Measurements from ENCODE around the gene IGSF1. TPM values are rescaled to one million over a fixed set of nuclear protein-coding genes. Genes with fewer than 3 reads are reported as not detected.

Gene IGSF1
- total RNA-seq, 1 experiment from 2014 or later = 0.79 TPM

GRCh38 chrX:131308980-131309379 is 19.9 kb upstream of the IGSF1 start:
- H2AFZ ChIP-seq (ENCODE audit: low read depth, low read length, poor library complexity, severe bottlenecking) = no peak overlapping the region
- RAD21 ChIA-PET (ENCODE audit: low non-redundant PET in 1 of 2, low total read pairs in 2 of 2, uncharacterized antibody in 2 of 2, unreplicated experiment in 2 of 2) = no interaction called here
- no TSS peak for BruUV-seq (replicated peaks)

More at GRCh38 chrX:131308980-131309379, 19.9 kb upstream of the IGSF1 start:
- H3K4me2 ChIP-seq (ENCODE audit: low read length) = no peak overlapping the region
- DNase-seq (ENCODE audit: low read depth, low spot score) = no peak
- H3K27me3 ChIP-seq (ENCODE audit: insufficient read depth, low read length) = no peaks in the 10 kb centered on the region
- no peaks in the 10 kb centered on the region for H3K9me2 ChIP-seq (ENCODE audit: insufficient read depth)
- intact Hi-C loops (cut with micrococcal nuclease) = no loop called here
- ChIA-PET POLR2A (no interaction called here), CTCF (no interaction called here)
- H3K79me2 ChIP-seq (ENCODE audit: insufficient read depth, low read length) = no peaks in the 10 kb centered on the region
- no peaks in the 10 kb centered on the region for H3K9me3 ChIP-seq (ENCODE audit: control insufficient read depth in 1 of 2, insufficient read depth in 1 of 2, low read depth in 1 of 2, low read length in 2 of 2)
- H4K20me1 ChIP-seq (ENCODE audit: insufficient read depth) = no peaks in the 10 kb centered on the region
- no peak overlapping the region for H3K27ac ChIP-seq (ENCODE audit: low read depth, low read length)
- H3K4me3 ChIP-seq (replicated peaks in 1 of 2; ENCODE audit: low read depth in 1 of 2, low read length in 2 of 2) = no peak overlapping the region
- no peak overlapping the region for H3K9ac ChIP-seq (ENCODE audit: low read length)
- no peaks in the 10 kb centered on the region for H3K4me1 ChIP-seq (ENCODE audit: control insufficient read depth in 1 of 2, insufficient read depth in 2 of 2, low read length in 2 of 2)
- no peaks in the 10 kb centered on the region for H3K36me3 ChIP-seq (ENCODE audit: control insufficient read depth in 1 of 2, insufficient read depth in 2 of 2, low read length in 2 of 2)
- ATAC-seq = no peak
- no peak for TF ChIP-seq EZH2phosphoT487 (IDR thresholded peaks at IDR 0.05; ENCODE audit: borderline replicate concordance)
- no peak for TF ChIP-seq POLR2AphosphoS5 (IDR thresholded peaks at IDR 0.05; ENCODE audit: low read depth, low read length)
- no peak for TF ChIP-seq SRF (IDR thresholded peaks at IDR 0.05; ENCODE audit: low read depth)
- TF ChIP-seq ATF3 (IDR thresholded peaks at IDR 0.05) = no peak
- TF ChIP-seq ELF1 (IDR thresholded peaks at IDR 0.05; ENCODE audit: borderline replicate concordance, low read depth) = no peak
- TF ChIP-seq SIN3A (IDR thresholded peaks at IDR 0.05; ENCODE audit: low read depth) = no peak
- no peak for TF ChIP-seq REST (IDR thresholded peaks at IDR 0.05; ENCODE audit: low read depth)
- no peak for TF ChIP-seq TCF7L2 (IDR thresholded peaks at IDR 0.05; ENCODE audit: borderline replicate concordance, extremely low read depth, insufficient read depth, insufficient read length)
- no peak for TF ChIP-seq CEBPB (IDR thresholded peaks at IDR 0.05; ENCODE audit: low read depth)
- TF ChIP-seq ZFX (IDR thresholded peaks at IDR 0.05) = no peak
- no peak for TF ChIP-seq YY1 (IDR thresholded peaks at IDR 0.05; ENCODE audit: extremely low read depth, insufficient replicate concordance, low read depth, low read length)
- no peak for TF ChIP-seq EZH2 (IDR thresholded peaks at IDR 0.05)
- TF ChIP-seq FOSL1 (IDR thresholded peaks at IDR 0.05; ENCODE audit: low read depth) = no peak
- no peak for TF ChIP-seq EGR1 (IDR thresholded peaks at IDR 0.05; ENCODE audit: low read depth)
